HPDE6-E6E7 (cell line): ENCODE results near the gene CCL5.
"Not testable (repeated sequence)": the region's sequence is repeated elsewhere in the genome, so short reads cannot be mapped to it uniquely, and the experiment has no call there.

Source experiments
- DNase-seq: peaks from one replicate; pipeline ENCODE4 v3.0.0; 2011; ENCODE audit warnings: missing footprints; ENCODE audit errors: extremely low spot score

Gene CCL5

DNA sequence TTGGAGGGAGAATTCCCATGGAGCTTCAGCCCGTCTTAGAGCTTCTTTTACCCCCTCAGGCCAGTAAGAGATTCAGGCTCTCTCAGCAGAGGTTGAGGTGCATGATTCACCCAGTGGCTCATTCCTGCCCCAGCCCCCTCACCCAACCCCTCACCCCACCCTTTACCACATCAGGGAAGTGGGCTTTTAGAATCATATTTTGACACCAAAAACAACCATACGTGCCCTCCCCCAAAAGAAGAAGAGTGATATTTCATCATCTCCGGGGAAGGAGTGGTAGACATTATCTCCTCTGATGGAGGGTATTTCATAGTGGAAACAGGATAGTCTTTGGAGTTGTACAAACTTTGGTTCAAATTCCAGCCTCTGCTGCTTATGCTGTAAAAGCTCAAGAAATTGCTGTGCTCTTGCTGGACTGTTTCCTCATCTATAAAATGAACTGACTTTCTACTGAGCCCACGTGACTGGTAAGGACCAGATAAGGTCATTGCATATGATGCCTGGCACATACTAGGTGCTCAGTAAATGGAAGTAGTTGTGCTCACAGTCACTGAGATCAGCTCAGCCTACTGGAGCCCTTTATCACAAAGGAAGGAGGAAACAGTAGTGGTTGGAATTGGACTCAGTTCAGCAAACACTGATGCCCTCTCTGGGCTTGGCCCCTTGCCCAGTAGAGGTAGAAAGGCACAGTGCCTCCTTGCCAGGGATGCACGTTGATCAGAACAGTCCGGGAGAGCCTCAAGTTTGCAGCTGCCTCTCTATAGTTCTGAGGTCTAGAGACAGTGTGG lies 18.3 kb upstream of the CCL5 start:
- no peak for DNase-seq

DNA sequence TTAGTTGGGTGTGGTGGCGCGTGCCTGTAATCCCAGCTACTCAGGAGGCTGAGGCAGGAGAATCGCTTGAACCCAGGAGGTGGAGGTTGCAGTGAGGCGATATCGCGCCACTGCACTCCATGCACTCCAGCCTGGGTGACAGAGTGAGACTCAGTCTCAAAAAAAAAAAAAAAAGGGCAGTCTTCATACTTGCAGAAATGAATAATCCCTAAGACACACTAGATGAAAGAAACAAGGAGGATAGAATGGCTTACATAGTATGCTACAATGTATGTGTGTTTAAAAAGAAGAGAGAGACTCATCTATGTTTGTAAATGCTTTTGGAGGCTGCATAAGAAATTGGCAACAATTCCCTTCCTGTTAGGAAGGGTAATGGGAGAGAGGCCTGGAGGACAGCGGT lies 17.6 kb upstream of the CCL5 start:
- not testable (repeated sequence) for DNase-seq

DNA sequence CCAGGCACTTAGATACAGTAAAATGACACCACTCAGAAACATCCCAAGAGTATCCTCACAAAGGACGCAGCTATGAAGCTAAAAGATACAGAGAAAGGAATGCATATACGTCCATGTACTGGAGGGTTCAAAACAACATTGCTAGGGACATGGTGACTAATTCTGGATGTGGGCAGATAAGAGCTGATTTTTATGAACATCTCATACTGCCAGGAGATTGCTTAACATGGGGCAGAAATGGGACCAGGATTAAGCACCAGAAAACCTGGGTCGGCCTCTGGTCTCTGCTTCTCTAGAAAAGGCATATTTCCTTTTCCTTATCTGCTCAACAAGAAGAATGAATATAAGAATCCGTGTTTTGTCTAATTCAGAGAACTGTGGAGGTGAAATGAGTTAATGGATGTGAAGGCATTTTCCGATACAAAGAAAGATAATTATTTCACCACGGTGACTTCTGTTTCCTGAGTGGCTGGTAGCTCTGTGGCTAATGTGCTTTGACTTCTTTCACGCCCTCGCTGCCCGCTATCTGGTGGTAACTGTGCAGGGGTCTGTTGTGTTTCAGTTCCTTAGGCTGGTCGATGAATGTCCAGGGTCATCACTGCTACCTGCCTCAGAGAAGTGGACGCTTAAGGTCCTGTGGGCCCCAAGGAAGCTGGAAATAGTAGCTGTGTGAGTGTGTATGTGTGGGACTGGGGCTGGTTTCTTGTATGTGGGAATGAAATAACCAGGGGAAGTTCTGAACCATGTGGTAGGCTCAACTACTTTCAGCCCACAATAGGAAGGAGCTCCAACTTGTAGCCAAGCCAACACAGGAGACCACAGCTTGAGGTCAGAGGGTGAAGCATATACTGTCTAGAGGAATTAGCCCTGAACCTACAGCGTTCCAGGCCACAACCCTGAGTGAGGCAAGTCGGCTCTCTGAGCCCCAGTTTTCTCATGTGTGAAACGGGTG lies 15.8 kb upstream of the CCL5 start:
- no peak for DNase-seq

DNA sequence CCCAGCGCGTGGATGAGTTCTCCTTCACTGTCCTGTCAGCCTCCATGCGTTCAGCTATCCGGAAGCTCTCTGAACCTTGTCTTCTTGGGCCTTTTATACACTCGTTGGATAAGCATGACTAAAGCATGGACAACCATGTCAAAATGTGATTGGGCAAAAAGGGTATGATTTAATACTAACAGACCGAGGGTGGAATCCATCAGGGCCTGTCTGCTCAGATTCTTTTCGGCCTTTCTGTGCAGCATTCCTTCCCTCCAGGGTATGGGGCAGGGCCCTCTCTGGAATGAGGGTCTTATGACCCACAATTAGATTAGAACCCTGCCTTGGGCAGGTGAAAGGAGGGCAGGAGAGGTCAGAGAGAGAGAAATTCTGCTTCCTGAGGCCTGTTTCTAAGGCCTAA lies 14.0 kb upstream of the CCL5 start:
- no peak for DNase-seq

DNA sequence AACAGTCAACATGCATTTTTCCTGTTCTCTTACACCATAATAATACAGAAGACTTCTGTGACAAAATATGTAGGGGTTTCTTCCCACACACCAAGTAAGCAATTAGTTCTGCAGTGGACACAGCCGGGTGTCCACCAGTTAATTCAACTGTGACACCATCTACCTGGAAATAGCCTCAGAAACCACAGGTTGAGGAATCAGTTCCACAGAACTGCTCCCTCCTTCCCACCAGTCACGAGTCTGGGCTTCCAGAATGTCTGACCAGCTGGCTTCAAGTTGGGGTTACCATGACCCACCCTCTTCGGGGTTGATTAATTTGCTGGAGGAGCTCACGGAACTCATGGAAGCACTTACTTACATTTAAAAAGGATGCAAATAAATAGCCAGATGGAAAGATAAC lies 13.6 kb upstream of the CCL5 start:
- no peak for DNase-seq

DNA sequence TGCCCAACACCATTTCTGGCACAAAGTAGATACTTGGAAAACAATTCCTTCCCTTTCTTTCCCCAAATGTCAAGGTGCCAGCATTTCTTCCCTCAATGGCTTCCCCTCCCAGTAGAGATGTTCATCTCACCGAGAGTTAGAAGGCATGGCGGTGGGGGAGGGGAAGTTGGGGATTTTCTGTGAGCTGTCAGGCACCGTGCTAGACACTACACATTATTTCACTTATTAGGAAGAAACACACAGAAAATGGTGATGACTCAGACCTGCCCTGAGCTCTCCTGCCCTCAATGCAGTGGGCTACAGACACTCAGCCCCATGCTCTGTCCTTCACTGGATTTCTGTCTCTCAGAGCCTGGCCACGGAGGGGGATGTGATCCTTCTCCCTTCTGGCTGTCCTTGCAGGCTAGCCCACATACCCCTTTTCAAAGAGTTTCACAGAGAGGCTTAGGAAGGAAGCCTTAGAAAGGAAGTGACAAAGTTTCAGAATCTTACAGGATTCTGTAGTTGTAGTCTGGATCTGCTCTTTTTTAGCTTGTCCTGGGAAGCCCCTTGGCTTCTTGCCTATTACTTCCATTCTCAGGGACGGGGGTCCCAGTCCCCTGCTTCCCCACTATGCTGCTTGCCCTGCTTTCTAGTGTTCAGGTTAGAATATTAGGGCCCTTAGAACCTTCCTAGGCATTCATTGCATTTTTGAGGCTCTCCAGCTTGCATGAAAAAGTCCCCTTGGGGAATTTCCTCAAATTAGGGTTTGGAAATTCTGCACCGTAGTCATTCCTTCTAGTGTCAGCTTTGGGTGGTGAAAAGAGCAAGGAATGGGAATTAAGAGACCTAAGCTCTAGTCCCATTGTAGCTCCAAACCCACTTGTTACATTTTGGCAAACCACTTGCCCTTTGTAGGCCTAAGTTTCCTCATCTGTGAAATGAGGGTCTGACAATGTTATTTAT lies 12.2 kb upstream of the CCL5 start:
- no peak for DNase-seq

DNA sequence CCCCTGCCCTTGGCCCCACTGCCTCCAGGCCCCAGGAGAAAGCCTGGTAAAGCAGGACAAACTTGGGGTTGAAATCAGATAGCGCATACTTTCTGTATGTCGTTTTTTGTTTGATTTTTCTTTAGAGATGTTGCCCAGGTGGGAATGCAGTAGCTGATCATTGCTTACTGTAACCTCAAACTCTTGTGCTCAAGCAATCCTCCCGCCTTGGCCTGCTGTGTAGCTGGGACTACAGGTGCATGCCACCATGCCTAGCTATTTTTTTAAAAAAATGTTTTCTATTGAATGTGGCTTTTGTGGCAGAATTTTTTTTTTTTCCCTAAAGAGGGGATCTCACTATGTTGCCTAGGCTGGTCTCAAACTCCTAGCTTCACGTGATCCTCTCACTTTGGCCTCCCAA lies 11.1 kb upstream of the CCL5 start:
- no peak for DNase-seq

DNA sequence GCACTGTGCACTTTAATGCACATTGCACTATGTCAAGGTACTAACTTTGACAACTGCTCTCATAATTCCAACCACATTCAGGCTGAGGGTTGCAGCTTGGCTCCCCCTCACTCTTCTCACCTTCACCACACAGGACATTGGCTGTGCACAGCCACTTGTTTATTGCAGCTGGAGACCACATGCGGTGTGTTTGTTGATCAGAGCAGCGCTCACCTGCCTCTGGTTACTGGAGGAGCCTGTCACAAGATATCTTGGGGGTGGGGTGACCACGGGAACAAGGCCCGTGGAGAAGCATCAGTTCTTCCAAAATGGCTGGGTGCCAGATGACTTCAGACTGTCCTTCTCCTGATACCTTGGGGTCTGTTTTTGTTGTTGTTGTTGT lies 10.6 kb upstream of the CCL5 start:
- DNase-seq: no peak

DNA sequence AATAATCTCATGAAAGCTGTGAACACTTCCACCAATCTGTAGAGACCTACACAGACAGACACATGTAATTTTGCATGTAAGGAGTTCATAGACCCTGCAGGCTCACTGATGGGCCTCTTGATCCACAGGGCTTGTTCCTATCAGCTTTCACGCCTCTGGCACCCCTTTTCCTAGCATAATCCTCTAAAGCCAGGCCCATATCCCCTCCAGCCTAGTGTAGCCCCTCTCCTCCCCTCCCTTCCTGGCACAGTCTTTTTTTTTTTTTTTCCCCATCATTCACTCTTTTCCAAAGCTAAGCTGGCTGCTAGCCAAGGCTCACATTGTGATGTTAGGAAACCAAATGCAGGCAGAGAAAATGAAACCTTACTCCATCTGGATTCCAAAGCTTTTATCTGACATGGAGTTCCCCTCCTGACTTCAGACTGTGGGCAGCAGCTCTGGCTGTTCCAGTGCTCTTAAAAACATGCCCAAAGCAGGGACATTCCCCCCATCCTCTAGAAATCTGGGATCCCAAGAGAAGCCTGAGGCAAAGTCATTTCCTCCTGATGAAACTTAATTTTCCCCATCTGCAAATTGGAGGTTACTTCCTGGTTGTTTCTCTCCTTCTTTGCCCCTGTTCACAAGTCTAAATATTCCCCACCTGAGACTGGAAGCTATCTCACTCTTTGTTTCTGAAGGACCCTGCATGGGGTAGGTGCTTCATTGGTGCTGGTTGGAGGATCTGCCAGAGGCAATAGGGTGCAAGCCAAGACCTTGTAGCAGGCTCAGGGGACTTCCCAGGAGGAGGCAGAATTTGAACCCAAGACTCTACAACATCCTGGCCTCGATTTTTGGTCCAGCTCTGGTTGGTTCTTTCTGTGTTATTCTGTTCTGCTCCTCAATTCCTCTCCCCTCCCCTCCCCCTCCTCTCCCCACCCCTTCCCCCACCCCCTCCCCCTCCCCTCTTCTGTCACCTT lies 9.9 kb upstream of the CCL5 start:
- no peak for DNase-seq

DNA sequence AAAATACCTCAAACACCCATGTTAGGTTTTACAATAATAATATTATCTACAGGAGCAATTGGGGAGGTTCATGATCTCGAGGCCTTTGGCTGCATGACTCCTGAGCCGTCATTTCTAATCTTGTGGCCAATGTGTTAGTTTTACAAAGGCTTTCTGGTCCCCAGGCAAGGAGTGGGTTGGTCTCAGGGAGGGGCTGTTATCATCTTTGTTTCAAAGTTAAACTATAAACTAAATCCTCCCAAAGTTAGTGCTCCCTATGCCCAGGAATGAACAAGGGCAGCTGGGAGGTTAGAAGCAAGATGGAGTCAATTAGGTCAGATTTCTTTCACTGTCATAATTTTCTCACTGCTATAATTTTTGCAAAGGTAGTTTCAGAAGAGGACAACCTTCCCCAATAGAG lies 9.1 kb upstream of the CCL5 start:
- no peak for DNase-seq

DNA sequence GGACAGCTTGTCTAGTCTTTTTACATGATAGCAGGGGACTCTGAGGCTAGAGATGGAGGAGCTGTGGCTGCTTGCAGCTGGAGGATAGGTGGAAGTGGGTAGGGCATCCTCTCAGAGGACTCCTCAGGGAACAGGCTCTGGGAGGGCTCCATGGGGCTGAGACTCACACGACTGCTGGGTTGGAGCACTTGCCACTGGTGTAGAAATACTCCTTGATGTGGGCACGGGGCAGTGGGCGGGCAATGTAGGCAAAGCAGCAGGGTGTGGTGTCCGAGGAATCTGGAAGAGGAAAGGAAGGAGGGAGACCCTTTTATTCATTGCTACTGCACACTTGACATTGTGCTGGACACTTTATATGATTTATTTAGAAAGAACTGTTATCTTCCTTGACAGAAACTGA lies 1.8 kb downstream of the CCL5 start:
- DNase-seq: no peak

DNA sequence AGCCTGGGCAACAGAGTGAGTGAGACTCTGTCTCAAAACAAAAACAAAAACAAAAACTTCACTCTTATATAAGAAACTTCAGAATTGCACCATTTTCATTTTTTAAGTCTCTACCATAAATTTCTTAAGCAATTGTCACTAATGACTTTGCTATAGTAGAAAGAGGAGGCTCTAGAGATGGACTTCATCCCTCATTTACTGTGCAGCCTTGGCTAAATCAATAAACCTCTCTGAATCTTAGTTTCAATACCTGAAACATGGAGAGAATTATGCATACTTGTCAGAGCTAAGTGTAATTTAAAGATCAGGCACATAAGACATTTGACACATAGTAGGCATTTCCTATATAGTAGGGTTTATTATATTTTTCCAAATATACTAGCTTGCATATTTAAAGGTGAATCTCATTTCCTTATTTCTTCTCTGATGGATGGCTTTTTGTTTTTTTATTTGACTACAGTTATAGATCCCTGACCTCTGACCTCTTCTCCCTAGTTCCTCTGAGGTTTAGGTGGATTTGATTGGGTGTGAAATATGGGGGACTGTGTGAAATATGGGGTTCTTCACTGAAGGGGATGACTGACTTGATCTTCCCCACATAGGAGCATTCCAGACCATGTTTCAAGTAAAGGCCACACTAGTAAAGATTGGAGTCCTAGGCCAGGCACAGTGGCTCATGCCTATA lies 2.7 kb downstream of the CCL5 start:
- DNase-seq: no peak

DNA sequence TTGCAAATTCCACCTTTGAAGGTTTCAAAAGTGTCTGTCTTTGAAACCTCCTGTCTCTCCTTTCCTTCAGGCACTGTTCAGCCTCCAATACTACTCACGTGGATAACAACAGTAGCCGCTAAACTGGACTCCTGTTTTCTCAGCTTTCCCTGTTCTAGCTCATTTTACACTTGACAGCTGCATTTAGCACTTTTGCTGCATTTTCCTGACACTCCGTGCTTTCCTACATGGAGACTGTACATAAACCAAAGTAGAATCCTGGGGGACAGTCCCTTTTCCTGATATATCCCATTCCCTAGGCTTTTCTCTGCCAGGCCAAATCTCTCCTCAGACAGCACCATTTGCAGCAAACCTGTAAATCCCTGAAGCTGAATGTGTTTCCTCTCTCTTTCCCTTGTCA lies 3.6 kb downstream of the CCL5 start:
- no peak for DNase-seq

DNA sequence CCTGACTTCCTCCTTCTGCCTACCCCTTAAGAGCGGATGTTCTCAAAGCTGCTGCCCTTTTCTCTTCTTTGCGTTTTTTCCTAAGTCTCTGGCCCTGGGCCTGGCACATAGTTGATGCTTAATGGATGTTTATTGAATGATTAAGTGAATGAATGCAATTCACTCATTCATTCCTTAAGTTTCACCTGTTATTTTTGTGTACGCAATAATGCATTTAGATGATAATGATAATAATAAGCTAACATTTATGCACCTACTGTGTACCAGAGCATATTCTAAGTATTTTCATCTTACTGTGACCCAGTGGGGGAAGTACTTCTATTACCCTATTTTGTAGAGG lies 4.4 kb downstream of the CCL5 start:
- DNase-seq: no peak

DNA sequence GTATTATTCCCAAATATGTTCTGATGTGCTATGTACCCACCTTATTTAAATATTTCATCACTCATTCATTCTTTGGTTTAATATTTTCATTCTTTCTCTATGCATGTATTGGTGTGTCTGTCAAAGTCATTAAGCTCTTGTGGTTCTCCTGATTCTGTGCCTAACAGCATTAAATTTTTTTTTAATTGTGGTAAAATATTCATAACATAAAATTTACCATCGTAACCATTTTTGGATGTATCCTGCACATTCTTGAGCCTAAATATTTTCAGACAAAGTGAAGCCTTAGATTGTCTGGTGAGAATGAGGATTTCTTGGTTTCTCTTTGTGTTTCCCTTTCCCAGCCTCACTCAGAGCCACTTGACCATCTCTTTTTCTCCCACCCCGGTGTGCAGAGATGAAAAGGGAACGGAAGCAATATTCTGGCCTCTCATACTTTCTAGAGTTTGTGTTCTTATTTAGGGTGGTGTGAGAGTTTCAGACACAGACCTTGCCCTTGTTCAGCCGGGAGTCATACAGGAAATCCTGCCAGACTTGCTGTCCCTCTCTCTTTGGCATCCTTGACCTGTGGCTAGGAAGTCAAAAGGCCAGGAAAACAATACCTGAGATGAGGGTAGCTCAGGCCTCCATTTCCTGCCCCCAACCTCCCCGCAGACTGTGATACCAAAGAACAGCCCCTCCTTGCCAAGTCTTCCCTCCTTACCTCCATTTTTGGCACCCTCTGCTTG lies 4.9 kb downstream of the CCL5 start:
- DNase-seq: no peak

DNA sequence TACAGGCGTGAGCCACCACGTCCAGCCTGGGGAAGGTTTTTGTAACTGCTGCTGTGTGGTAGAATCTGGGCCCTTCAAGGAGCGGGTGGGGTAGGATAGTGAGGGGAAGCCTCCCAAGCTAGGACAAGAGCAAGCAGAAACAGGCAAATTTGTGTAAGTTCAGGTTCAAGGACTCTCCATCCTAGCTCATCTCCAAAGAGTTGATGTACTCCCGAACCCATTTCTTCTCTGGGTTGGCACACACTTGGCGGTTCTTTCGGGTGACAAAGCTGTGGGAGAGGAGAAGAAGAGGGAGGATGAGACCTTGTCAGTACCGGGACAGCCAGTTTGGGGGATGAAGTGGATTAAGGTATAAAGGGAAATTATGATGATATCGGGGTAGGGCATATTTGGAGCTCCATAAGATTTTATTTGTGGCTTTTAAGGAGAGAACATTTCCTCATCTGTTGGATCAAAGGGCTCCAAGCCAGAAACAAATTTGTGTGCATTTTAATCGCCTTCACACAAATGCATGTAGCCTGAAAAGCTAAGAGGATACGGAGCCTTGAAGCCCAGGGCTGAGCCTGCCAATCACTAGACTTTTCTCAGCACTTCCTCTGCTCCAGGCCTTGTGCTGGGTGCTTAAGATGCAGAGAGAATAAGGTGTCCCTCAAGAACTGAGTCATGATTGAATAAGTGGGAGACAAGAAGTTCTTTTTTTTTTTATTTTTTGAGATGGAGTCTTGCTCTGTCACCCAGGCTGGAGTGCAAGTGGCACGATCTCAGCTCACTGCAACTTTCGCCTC lies 7.8 kb downstream of the CCL5 start:
- no peak for DNase-seq

DNA sequence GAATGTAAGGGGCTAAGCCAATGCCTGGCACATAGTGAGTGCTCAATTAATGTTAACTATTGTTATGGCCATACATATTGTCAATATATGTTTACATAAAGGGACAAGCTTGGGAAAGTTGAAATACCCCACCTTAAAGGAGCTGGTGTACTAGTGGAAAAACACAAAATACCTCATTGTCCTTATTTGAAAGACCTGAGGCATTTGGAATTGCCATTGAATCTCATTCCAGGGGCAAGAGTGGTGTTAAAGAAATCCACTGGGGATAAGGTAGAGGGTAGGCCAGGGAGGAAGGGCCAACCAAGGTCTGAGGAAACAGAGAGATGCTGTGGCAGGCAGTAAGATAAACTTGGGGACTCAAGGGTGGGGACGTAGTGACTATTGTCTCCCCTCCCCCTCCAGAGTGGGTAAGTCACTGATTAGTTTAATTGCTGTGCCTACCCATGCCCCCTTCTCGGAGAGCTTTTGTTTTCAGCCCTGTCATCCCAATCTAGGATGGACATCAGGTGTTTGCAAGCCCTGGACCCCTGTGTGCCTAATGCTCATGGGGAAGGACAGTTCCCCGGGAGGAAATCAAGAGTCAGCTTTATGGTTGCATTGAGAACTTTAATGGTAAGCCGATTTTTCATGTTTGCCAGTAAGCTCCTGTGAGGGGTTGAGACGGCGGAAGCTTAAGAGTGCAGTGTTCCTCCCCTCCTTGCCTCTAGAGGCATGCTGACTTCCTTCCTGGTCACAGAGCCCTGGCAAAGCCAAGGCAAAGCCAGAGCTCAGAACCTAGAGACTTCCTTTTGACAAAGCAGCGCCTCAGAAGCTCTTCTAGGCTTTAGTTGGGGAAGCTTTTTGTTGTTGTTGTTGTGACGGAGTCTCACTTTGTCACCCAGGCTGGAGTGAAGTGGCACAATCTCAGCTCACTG lies 9.0 kb downstream of the CCL5 start:
- DNase-seq: no peak

DNA sequence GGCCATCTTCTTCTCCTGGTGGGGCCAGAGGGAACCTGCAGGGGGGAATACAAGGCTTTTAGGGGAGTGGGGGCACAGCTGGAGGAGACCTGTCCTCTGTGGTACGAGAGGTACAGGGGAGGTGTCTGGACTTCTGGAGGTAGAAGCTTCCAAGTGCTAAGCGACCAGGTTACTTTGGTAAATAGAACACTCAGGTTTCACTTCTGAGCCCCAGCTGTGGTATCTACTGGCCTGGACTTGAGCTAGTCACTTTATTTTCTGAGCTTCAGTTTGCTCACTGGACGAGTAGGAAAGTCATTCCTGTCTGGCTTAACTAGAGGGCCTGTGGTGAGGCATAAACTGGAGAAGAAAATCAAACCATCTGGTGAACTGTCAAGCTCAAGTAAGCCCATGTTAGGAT lies 11.4 kb downstream of the CCL5 start, which contains the start of gene HEATR9:
Gene HEATR9, minus strand, starts transcription at position 155 of the 400 bp plus-strand sequence. Its CDS starts 149 bp downstream, at position 6.
- DNase-seq: no peak
